Measurements from ENCODE around the gene SAMD1. TPM values are rescaled to one million over a fixed set of nuclear protein-coding genes. Genes with fewer than 3 reads are reported as not detected.

SAMD1 gene
- total and polyA plus RNA-seq, 2 of the 13 experiments (the other 11 are each of a cell fraction or from before 2014, with no cell fraction given) = 17.5 to 45.0 TPM

- ChIA-PET POLR2A (no interaction called here), CTCF (ENCODE audit: low intra/inter-chr PET ratio, low total read pairs) (no interaction called here)
- intact Hi-C loops (cut with micrococcal nuclease; ENCODE audit: unreplicated experiment) = no loop called here
- FAIRE-seq = no peak
- peaks cover 10 to 23% of the 10 kb centered on the region in 2 experiments for H3K36me3 ChIP-seq (replicated peaks in 1 of 2; ENCODE audit: control insufficient read depth in 1 of 2, insufficient read depth in 2 of 2, low read length in 2 of 2)
- H3K9ac ChIP-seq (ENCODE audit: insufficient read depth, low read depth, low read length) = no peak overlapping the region
- H3K4me2 ChIP-seq (ENCODE audit: low read depth, low read length) = no peak overlapping the region
- no peak overlapping the region for H2AFZ ChIP-seq (ENCODE audit: low read length)
- 97% methylated on average over 9 of the region's 11 CpGs for WGBS (ENCODE audit: low lambda C conversion rate)
- no peaks in the 10 kb centered on the region for H4K20me1 ChIP-seq (ENCODE audit: insufficient read depth, low read length)
- H3K27ac ChIP-seq (ENCODE audit: extremely low read length, insufficient read depth, low read length) = no peak overlapping the region
- no peaks in the 10 kb centered on the region for H3K27me3 ChIP-seq (ENCODE audit: control insufficient read depth in 1 of 2, insufficient read depth in 2 of 2, low read length in 2 of 2)
- H3K4me1 ChIP-seq (ENCODE audit: insufficient read depth, low read length) = no peaks in the 10 kb centered on the region
- H3K79me2 ChIP-seq (ENCODE audit: insufficient read depth, low read length) = no peaks in the 10 kb centered on the region
- H3K4me3 ChIP-seq (replicated peaks in 1 of 3; ENCODE audit: insufficient read depth in 1 of 3, low read depth in 2 of 3, low read length in 3 of 3) = no peak overlapping the region
- TF ChIP-seq ZNF713 (CRISPR knock-in tag; IDR thresholded peaks at IDR 0.05) (no peak), RORA (CRISPR knock-in tag; IDR thresholded peaks at IDR 0.05) (no peak), ZMAT3 (CRISPR knock-in tag; conservative IDR thresholded peaks at IDR 0.05) (no peak), ZNF569 (CRISPR knock-in tag; IDR thresholded peaks at IDR 0.05; ENCODE audit: borderline replicate concordance) (no peak), GABPB1 (CRISPR knock-in tag; IDR thresholded peaks at IDR 0.05) (no peak), FIP1L1 (IDR thresholded peaks at IDR 0.05; ENCODE audit: borderline replicate concordance, insufficient read depth, low read depth, low read length) (no peak), RARG (CRISPR knock-in tag; IDR thresholded peaks at IDR 0.05; ENCODE audit: low read depth) (no peak)
- no TSS peak for BruUV-seq (replicated peaks)
- no peaks in the 10 kb centered on the region for H3K9me3 ChIP-seq (ENCODE audit: low read length)
- no peak for DNase-seq (ENCODE audit: low spot score)
- no peak for ATAC-seq
- in situ Hi-C loops (cut with HindIII; ENCODE audit: extremely low pct_ligation_motif_present, low pct_unique_long_range_greater_than_20kb) = no loop called here
These were observed 11.6 kb upstream of the SAMD1 start for GRCh38 chr19:14102102-14102696.

GRCh38 chr19:14101003-14101545, 10.5 kb upstream of the SAMD1 start:
- DNase-seq (ENCODE audit: low spot score) (no peak), ATAC-seq (no peak), FAIRE-seq (no peak)
- Histone ChIP-seq H3K27me3 (ENCODE audit: control insufficient read depth in 1 of 2, insufficient read depth in 2 of 2, low read length in 2 of 2) (no peaks in the 10 kb centered on the region), H3K9ac (ENCODE audit: insufficient read depth, low read depth, low read length) (no peak overlapping the region), H2AFZ (ENCODE audit: low read length) (no peak overlapping the region), H3K9me3 (ENCODE audit: low read length) (no peaks in the 10 kb centered on the region), H3K4me2 (ENCODE audit: low read depth, low read length) (no peak overlapping the region), H4K20me1 (ENCODE audit: insufficient read depth, low read length) (no peaks in the 10 kb centered on the region), H3K4me3 (replicated peaks in 1 of 3; ENCODE audit: insufficient read depth in 1 of 3, low read depth in 2 of 3, low read length in 3 of 3) (no peak overlapping the region), H3K4me1 (ENCODE audit: insufficient read depth, low read length) (no peaks in the 10 kb centered on the region), H3K79me2 (ENCODE audit: insufficient read depth, low read length) (no peaks in the 10 kb centered on the region), H3K36me3 (replicated peaks in 1 of 2; ENCODE audit: control insufficient read depth in 1 of 2, insufficient read depth in 2 of 2, low read length in 2 of 2) (peaks cover 8 to 29% of the 10 kb centered on the region in 2 experiments), H3K27ac (ENCODE audit: extremely low read length, insufficient read depth, low read length) (no peak overlapping the region)
- in situ Hi-C loops (cut with HindIII; ENCODE audit: extremely low pct_ligation_motif_present, low pct_unique_long_range_greater_than_20kb) (no loop called here), intact Hi-C loops (cut with micrococcal nuclease; ENCODE audit: unreplicated experiment) (no loop called here)
- POLR2A ChIA-PET = no interaction called here
- CTCF ChIA-PET (ENCODE audit: low intra/inter-chr PET ratio, low total read pairs) = no interaction called here
- TF ChIP-seq ZNF629 (CRISPR knock-in tag; conservative IDR thresholded peaks at IDR 0.05) (peak; percentile 63), STAT6 (CRISPR knock-in tag; IDR thresholded peaks at IDR 0.05; ENCODE audit: borderline replicate concordance) (no peak)
- no TSS peak for BruUV-seq (replicated peaks)
- WGBS (ENCODE audit: low lambda C conversion rate) = 100% methylated on average over 5 of the region's 6 CpGs
